ENCODE measurements around the gene KIF21A. TPM values are rescaled to one million over a fixed set of nuclear protein-coding genes. Genes with fewer than 3 reads are reported as not detected.

KIF21A gene
- total and polyA plus RNA-seq, 2 donors (not counting 3 experiments of a cell fraction or from before 2014, with no cell fraction given): 1.8 to 10.1 TPM

DNA sequence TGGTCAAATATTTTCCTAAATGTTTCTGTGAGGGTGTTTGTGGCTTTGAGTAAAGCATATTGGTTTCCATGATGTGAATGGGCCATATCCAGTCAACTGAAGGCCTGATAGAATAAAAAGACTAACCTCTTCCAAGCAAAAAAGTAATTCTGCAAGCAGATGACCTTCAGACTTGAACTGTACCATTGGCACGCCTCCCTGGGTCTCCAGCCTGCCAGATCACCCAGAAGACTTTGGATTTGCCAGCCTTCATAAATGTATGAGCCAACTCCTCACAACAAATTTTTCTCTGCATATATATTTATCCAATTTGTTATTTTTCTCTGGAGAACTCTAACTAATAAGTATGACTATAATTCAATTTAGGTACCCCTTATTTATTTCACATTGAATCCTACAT lies 190.3 kb downstream of the KIF21A start:
- intact Hi-C loops (cut with micrococcal nuclease) (no loop called here), dilution Hi-C loops (cut with MboI; ENCODE audit: extremely low pct_ligation_motif_present, low sequenced_read_pairs) (no loop called here)
- no peaks in the 10 kb centered on the region for H3K9me3 ChIP-seq (replicated peaks; ENCODE audit: control insufficient read depth, insufficient read depth, low read length)
- H3K36me3 ChIP-seq (ENCODE audit: control insufficient read depth in 2 of 2, extremely low read depth in 1 of 2, insufficient read depth in 2 of 2, low read length in 2 of 2): no peaks in the 10 kb centered on the region
- FAIRE-seq (no peak), DNase-seq (ENCODE audit: low read depth, low spot score) (no peak)
- no peaks in the 10 kb centered on the region for H3K27me3 ChIP-seq (ENCODE audit: control insufficient read depth in 2 of 2, insufficient read depth in 2 of 2, low read length in 2 of 2)
- no peak overlapping the region for H3K9ac ChIP-seq (replicated peaks; ENCODE audit: extremely low read depth, insufficient read depth, low read length)
- no peaks in the 10 kb centered on the region for H3K9me1 ChIP-seq (replicated peaks; ENCODE audit: control insufficient read depth, extremely low read depth, insufficient read depth, low read length)
- CTCF ChIA-PET: no interaction called here
- POLR2A ChIA-PET: no interaction called here
- BruUV-seq (replicated peaks): no TSS peak
- H3K4me1 ChIP-seq (ENCODE audit: control insufficient read depth, extremely low read depth, insufficient read depth, low read length): no peaks in the 10 kb centered on the region
- no peak overlapping the region for H2AFZ ChIP-seq (ENCODE audit: low read depth, low read length)
- no peaks in the 10 kb centered on the region for H3K79me2 ChIP-seq (ENCODE audit: control insufficient read depth, insufficient read depth, low read length)
- no peak overlapping the region for H3K4me2 ChIP-seq (ENCODE audit: insufficient read depth, low read length)
- TF ChIP-seq GATA2 (IDR thresholded peaks at IDR 0.05; ENCODE audit: insufficient read depth, insufficient read length, low read depth, low read length) (no peak), EZH2 (IDR thresholded peaks at IDR 0.05; ENCODE audit: borderline replicate concordance, low read depth, low read length, severe bottlenecking) (no peak)
- no peak overlapping the region for H3K27ac ChIP-seq (ENCODE audit: insufficient read depth, low read depth, low read length)
- no peak overlapping the region for H3K4me3 ChIP-seq (replicated peaks in 1 of 3; ENCODE audit: insufficient read depth in 1 of 3, low read depth in 1 of 3, low read length in 3 of 3)
- no peaks in the 10 kb centered on the region for H4K20me1 ChIP-seq (replicated peaks; ENCODE audit: control insufficient read depth, extremely low read depth, insufficient read depth, low read length)

Other genes starting within 250 kb of the KIF21A start
- not detected in 2 replicates for gene ABCD2, start 176.7 kb upstream of the KIF21A start, total RNA-seq
- not detected in 2 replicates for gene ABCD2, start 176.7 kb upstream of the KIF21A start, polyA plus RNA-seq

Data from endothelial cell of umbilical vein (primary cell).